A673 (cell line): Measurements from ENCODE around the gene FAM20A.

Experiments
- CTCF ChIP-seq: fragments of 300-800, 200-600 bp; sonication (generic); conservative IDR thresholded peaks from 2 replicates; pipeline ENCODE4 v1.5.1; 2017; ENCODE audit warnings: low read depth, mild to moderate bottlenecking, antibody characterized with exemption, low read length, moderate library complexity, mixed read lengths
- EZH2 ChIP-seq: fragments of 200-600 bp; sonication (generic); IDR thresholded peaks from 2 replicates; pipeline ENCODE4 v1.6.1; 2017; ENCODE audit warnings: borderline replicate concordance, low read depth, mild to moderate bottlenecking, mixed read lengths, antibody characterized with exemption, low read length; ENCODE audit not compliant: poor library complexity, severe bottlenecking

- no peak for TF ChIP-seq EZH2
- no peak for TF ChIP-seq CTCF
Observed at GRCh38 chr17:68594552-68594951, 6.6 kb downstream of the FAM20A start.
